NCI-H82 treated with DMSO at 0.1 percent for 48 hours (cell line): Measurements from ENCODE around the gene CLEC4G.
"Not testable (repeated sequence)": the region's sequence is repeated elsewhere in the genome, so short reads cannot be mapped to it uniquely, and the experiment has no call there.

ENCODE experiments used
- DNase-seq: peaks from one replicate; lab custom pipeline; 2025; ENCODE audit not compliant: unreplicated experiment; lab: John Stamatoyannopoulos, UW

Gene CLEC4G

DNA sequence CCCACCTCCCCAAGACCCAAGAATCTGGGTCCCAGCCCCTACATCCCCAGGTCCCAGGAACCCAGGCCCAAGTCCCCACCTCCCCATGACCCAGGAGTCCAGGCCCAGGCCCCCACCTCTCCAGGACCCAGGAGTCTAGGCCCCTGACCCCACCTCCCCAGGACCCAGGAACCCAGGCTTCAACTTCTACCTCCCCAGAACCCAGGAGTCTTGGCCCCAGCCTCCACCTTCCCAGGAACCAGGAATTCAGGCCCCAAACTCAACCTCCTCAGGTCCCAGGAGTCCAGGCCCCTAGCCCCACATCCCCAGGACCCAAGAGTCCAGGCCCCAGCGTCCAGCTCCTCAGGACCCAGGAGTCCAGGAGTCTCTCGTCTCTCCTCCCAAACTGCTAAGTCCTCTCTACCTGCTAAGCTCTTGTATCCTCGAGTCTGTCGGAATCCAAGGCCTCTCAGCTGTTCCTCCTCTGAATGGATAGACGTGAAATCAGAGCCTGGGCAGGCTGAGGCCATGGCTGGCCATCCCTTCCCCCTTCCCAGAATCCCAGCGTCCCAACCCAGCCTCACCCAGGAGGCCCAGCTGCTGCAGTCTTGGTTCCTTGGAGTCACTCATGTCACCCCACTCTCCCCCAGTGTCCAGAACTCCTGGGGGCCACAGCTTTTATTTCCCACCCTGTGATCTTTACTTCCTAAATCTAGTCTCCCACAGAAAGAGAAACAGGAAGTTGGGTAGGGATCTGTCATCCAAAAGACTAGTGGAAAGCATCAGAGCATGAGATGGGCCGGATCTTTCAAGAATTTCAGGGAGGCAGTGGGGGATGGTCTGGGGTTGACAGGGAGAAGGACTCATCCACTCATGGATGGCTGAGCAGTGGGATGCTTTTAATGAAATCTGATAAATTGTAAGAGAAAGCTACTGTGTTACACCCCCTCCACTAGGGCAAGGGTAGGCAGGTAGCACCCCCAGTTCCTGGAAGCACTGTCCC, 15.3 kb upstream of the CLEC4G start, which contains the start of gene CD209:
Gene CD209 (minus strand): TSS at position 632 of the 982 bp plus-strand sequence. CDS start 23 bp downstream, at position 609.
- no peak for DNase-seq

DNA sequence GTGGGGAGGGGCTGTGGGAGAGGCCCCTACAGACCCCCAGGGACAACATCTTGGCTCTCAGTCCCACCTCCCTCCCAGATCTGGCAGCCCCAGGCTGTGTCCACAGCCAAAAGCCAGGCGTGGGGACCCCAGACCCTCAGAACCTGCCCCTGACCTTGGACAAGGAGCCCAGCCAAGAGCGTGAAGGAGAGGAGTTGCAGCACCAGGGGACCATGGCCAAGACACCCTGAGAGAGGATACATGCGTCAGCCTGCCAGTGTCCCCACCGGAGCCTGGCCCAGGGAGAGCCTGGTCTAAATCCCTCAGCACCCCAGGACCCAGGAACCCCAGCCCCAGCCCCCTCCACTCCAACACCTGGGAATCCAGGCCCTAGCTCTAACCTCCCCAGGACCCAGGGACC, 14.4 kb upstream of the CLEC4G start:
- DNase-seq, result not testable (repeated sequence)

- no peak for DNase-seq
Observed at GRCh38 chr19:7744871-7745650, 13.2 kb upstream of the CLEC4G start.

DNA sequence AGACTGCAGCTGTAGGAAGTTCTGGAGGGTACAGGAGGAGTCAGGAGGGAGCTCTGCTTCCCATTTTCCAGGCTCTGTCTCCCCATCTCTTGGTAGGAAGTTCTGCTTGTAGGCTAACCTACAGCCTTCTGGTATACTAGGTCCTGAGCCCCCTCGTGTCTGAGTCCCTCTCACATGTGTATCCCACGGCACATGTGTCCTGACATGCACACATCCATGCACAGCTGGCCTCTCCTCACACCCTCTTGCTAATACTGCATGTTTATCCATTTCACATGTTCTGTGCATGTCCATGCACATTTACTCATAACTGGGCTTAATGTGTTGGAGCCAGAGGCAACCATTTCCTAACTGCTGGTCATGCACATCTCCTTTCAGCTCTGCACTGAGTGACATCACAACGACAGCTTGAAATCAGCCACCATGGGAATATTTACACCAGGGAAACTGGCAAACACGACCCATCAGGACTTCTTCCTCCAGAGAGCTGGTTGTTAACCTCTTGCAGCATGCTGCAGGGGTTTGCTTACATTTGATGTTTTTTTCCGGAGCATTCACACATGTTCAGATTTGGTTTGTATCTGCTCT, 12.4 kb upstream of the CLEC4G start:
- DNase-seq, result no peak

DNA sequence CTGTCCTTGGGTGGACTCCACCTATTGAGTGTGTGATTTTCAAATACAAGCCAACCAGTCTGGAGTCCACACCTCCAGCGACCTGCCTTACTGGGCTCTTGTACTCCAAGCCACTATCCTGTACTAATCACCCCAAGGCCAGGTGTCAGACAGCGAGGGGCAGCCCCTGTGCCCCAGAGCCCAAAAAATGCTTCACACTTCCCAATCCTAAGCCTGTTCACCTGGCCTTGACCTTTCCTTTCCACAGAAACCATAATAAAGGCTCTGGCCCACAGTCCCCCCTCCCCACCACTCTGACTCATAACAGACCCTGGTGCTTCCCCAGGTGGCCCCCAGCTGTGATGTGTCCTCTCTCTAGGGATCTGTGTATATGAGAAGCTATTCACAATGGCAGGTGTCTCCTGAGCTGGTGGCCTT, 11.5 kb upstream of the CLEC4G start:
- DNase-seq, result no peak

GRCh38 chr19:7742991-7743390, 11.1 kb upstream of the CLEC4G start:
- peak; percentile 30 for DNase-seq

- peak; percentile 57 for DNase-seq
Observed at GRCh38 chr19:7742575-7742974, 10.7 kb upstream of the CLEC4G start.

GRCh38 chr19:7740682-7741054, 8.8 kb upstream of the CLEC4G start:
- DNase-seq, result no peak

DNA sequence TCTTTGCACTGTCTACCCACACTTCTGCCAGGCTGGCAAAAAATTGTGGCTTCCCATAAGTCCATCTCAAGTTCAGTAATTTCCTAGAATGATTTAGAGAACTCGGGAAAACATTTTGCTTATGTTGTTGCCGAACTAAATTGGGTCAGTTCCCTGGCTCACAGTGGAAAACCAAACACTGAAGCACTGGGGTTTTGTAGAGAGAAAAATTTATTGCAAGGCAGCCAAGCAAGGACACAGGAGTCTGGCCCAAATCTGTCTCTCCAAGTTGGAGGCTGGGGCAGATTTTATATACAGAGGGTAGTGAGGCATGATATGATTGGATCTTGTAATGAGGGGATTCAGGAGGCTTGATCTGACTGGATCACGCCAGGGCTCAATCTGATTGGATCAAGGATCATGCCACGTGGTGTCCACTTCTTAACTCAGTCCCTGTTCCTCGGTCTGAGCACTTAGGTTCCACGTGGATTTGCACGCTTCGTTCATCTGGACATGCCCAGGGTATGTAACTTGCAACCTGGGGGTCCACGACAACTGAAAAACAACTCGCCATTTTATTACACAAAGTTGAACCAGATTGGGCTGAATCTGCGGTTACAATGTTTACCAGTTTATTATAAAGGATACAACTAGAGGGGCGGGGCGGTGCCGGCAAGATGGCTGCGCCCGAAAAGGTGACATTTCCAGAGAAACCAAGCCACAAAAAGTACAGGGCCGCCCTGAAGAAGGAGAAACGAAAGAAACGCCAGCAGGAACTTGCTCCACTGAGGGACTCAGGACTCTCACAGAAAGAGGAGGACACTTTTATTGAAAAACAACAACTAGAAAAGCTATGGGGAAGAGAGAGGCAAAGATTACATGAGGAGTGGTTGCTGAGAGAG, 8.1 kb upstream of the CLEC4G start:
- DNase-seq, result no peak

- peak; percentile 69 for DNase-seq
Observed at GRCh38 chr19:7739211-7739755, 7.4 kb upstream of the CLEC4G start.

GRCh38 chr19:7738023-7738422, 6.1 kb upstream of the CLEC4G start:
- no peak for DNase-seq

- no peak for DNase-seq
Observed at GRCh38 chr19:7737215-7737614, 5.3 kb upstream of the CLEC4G start.

- no peak for DNase-seq
Observed at GRCh38 chr19:7736148-7736547, 4.2 kb upstream of the CLEC4G start.

- DNase-seq, result no peak
Observed at GRCh38 chr19:7734220-7735203, 2.6 kb upstream of the CLEC4G start.

DNA sequence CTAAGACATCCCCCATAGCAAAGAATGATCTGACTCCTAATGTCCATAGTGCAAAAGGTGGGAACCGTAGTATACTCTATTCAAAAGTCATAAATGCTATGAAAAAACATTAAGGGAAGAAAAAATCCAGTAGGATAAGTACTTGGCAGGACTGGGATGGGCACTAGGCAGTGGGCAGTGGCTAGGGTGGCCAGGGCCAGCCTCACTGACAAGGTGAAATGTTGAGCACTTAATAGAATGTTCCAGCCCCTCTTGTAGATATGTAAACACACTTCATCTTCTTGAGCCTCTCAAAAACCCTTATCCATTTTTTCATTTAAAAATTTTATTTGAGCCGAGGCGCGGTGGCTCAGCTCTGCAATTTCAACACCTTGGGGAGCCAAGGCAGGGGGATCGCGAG, 1.5 kb upstream of the CLEC4G start:
- no peak for DNase-seq

GRCh38 chr19:7731615-7732014, 295 bp downstream of the CLEC4G start:
- no peak for DNase-seq

- no peak for DNase-seq
Observed at GRCh38 chr19:7731218-7731595, 703 bp downstream of the CLEC4G start.

- DNase-seq, result no peak
Observed at GRCh38 chr19:7730286-7731217, 1.4 kb downstream of the CLEC4G start.
